Measurements from ENCODE around the gene MTF2. TPM values are rescaled to one million over a fixed set of nuclear protein-coding genes. Genes with fewer than 3 reads are reported as not detected.

MTF2 gene
- total and polyA plus RNA-seq, 9 of the 15 experiments (the other 6 are each of a cell fraction or from before 2014, with no cell fraction given), result 29.3 to 124 (median 57.7) TPM

DNA sequence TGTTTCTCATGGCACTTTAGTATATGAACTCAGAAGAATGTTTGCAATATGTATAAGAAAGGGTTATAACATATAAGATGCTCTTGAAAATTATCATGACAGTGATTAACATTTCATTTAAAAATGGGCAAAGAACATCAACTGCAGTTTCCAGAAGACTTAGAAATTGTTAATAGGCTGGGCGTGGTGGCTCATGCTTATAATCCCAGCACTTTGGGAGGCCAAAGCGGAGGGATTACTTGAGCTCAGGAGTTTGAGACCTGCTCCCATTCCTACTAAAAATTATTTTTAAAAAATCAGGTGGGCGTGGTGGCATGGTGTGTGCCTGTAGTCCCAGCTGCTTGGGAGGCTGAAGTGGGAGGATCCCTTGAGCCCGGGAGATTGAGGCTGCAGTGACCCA lies 23.1 kb downstream of the MTF2 start:
- no peak overlapping the region for H3K4me2 ChIP-seq (ENCODE audit: insufficient read depth, low read length)
- peaks cover 12% of the 10 kb centered on the region for H4K20me1 ChIP-seq (replicated peaks; ENCODE audit: control insufficient read depth, insufficient read depth, low read length)
- no peak overlapping the region for H3K4me3 ChIP-seq
- H3K4me1 ChIP-seq (replicated peaks in 1 of 2; ENCODE audit: control insufficient read depth in 2 of 2, insufficient read depth in 2 of 2, low read length in 2 of 2), result no peaks in the 10 kb centered on the region
- no peaks in the 10 kb centered on the region for H3K27me3 ChIP-seq (ENCODE audit: control insufficient read depth in 2 of 2, insufficient read depth in 2 of 2, low read length in 2 of 2)
- no peak overlapping the region for H3K27ac ChIP-seq (ENCODE audit: extremely low read depth, low read depth, low read length)
- H3K9ac ChIP-seq (ENCODE audit: insufficient read depth in 1 of 2, low read depth in 2 of 2, low read length in 2 of 2), result no peak overlapping the region
- no TSS peak for BruUV-seq (replicated peaks)
- WGBS (ENCODE audit: insufficient coverage, low coverage, missing lambda C conversion rate), result 83% methylated on average over 4 of the region's 4 CpGs
- no peak for ATAC-seq
- no peaks in the 10 kb centered on the region for H3K9me1 ChIP-seq (ENCODE audit: control insufficient read depth, insufficient read depth, low read length)
- peaks cover 46% of the 10 kb centered on the region for H3K36me3 ChIP-seq (ENCODE audit: control insufficient read depth, insufficient read depth, low read length)
- POLR2A ChIA-PET, result interaction anchor here (0.7 to 1.8 kb wide), 2 partner anchors 9 to 23 kb away, joined by 3 to 4 read pairs; no protein-coding TSS in a partner anchor
- intact Hi-C loops (cut with micrococcal nuclease) (no loop called here), in situ Hi-C loops (cut with MboI) (no loop called here)
- H2AFZ ChIP-seq (ENCODE audit: low read depth, low read length), result no peak overlapping the region
- no peak for DNase-seq (ENCODE audit: extremely low read depth in 1 of 4, low spot score in 3 of 4)
- FAIRE-seq, result no peak
- CTCF ChIA-PET (ENCODE audit: low intra/inter-chr PET ratio), result no interaction called here
- H3K79me2 ChIP-seq (ENCODE audit: control insufficient read depth, insufficient read depth, low read length), result peaks cover 96% of the 10 kb centered on the region
- no peak for TF ChIP-seq ZNF263 (CRISPR knock-in tag; IDR thresholded peaks at IDR 0.05; ENCODE audit: borderline replicate concordance)
- TF ChIP-seq, protein P1, sequence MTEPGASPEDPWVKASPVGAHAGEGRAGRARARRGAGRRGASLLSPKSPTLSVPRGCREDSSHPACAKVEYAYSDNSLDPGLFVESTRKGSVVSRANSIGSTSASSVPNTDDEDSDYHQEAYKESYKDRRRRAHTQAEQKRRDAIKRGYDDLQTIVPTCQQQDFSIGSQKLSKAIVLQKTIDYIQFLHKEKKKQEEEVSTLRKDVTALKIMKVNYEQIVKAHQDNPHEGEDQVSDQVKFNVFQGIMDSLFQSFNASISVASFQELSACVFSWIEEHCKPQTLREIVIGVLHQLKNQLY (CRISPR knock-in tag; conservative IDR thresholded peaks at IDR 0.05), result no peak
- no peak for TF ChIP-seq MEF2D (tag; conservative IDR thresholded peaks at IDR 0.05; ENCODE audit: low read depth)
- TF ChIP-seq TCF3 (CRISPR knock-in tag; IDR thresholded peaks at IDR 0.05), result no peak
- TF ChIP-seq, protein P2, sequence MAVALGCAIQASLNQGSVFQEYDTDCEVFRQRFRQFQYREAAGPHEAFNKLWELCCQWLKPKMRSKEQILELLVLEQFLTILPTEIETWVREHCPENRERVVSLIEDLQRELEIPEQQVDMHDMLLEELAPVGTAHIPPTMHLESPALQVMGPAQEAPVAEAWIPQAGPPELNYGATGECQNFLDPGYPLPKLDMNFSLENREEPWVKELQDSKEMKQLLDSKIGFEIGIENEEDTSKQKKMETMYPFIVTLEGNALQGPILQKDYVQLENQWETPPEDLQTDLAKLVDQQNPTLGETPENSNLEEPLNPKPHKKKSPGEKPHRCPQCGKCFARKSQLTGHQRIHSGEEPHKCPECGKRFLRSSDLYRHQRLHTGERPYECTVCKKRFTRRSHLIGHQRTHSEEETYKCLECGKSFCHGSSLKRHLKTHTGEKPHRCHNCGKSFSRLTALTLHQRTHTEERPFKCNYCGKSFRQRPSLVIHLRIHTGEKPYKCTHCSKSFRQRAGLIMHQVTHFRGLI (CRISPR knock-in tag; IDR thresholded peaks at IDR 0.05), result no peak
- no peak for TF ChIP-seq LEF1 (IDR thresholded peaks at IDR 0.05)
- TF ChIP-seq, protein P3, sequence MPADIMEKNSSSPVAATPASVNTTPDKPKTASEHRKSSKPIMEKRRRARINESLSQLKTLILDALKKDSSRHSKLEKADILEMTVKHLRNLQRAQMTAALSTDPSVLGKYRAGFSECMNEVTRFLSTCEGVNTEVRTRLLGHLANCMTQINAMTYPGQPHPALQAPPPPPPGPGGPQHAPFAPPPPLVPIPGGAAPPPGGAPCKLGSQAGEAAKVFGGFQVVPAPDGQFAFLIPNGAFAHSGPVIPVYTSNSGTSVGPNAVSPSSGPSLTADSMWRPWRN (IDR thresholded peaks at IDR 0.05; ENCODE audit: low read depth), result no peak
- H3K9me3 ChIP-seq (replicated peaks; ENCODE audit: control insufficient read depth, insufficient read depth, low read depth, low read length), result peaks cover 3% of the 10 kb centered on the region

All from K562 (cell line).